Measurements from ENCODE around the gene RGS17.
A peak's percentile ranks its signal among the peaks of the same experiment; 100 is the strongest.

GRCh38 chr6:153092082-153093013, 38.7 kb downstream of the RGS17 start:
- TF ChIP-seq PATZ1 (tag by site-specific recombination; IDR thresholded peaks at IDR 0.05) (no peak), ZNF426 (tag by site-specific recombination; IDR thresholded peaks at IDR 0.05) (no peak), ZNF354C (tag by site-specific recombination; IDR thresholded peaks at IDR 0.05; ENCODE audit: borderline replicate concordance, low read depth) (no peak), ZNF704 (tag by site-specific recombination; IDR thresholded peaks at IDR 0.05) (no peak), ZNF677 (tag by site-specific recombination; IDR thresholded peaks at IDR 0.05) (no peak), HIC1 (tag by site-specific recombination; IDR thresholded peaks at IDR 0.05) (0 out of 2 replicates have a peak, but pooled peaks have one; percentile 28), SP2 (tag by site-specific recombination; IDR thresholded peaks at IDR 0.05) (no peak), PBX3 (CRISPR knock-in tag; IDR thresholded peaks at IDR 0.05) (no peak), CTCF (tag by site-specific recombination; IDR thresholded peaks at IDR 0.05) (no peak)
